ENCODE measurements around the gene N4BP2. TPM values are rescaled to one million over a fixed set of nuclear protein-coding genes. Genes with fewer than 3 reads are reported as not detected.

The N4BP2 gene
- total and polyA plus RNA-seq, 2 of the 8 experiments (the other 6 are each of a cell fraction or from before 2014, with no cell fraction given) = 4.4 to 44.7 TPM

DNA sequence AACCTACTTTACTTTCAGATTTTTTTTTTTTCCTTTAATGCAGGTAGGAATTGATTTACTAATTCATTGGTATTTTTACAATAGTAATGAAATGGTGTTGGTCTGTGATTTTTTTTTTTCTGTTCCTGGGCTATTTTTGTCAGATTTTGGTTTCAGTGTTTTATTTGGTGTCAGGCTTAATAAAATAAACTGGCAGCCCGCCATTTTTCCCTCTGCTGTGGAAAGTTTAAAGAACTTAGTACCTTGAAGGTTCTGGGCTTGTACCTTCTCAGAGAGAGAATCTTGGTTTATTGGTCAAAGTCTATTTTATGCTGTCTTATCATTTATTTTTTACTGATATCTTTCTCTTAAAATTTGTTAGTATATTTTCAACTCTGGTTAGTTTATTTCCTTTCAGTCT is 76.2 kb downstream of the N4BP2 start:
- Histone ChIP-seq H3K56ac (replicated peaks; ENCODE audit: insufficient read length, low read depth, low read length) (no peak overlapping the region), H2BK120ac (replicated peaks; ENCODE audit: low read depth, low read length) (no peak overlapping the region), H3K4me3 (ENCODE audit: extremely low read depth in 1 of 4, insufficient read depth in 2 of 4, low read depth in 3 of 4, low read length in 4 of 4) (no peak overlapping the region), H3K14ac (ENCODE audit: insufficient read length) (no peak overlapping the region), H3K23ac (ENCODE audit: insufficient read length) (no peak overlapping the region), H2BK5ac (ENCODE audit: low read depth, low read length) (no peak overlapping the region), H3K27me3 (replicated peaks in 1 of 4; ENCODE audit: control insufficient read depth in 3 of 4, extremely low read depth in 1 of 4, insufficient read depth in 3 of 4, low read length in 3 of 4) (no peaks in the 10 kb centered on the region), H2BK12ac (ENCODE audit: low read depth, low read length) (no peak overlapping the region), H2BK15ac (ENCODE audit: low read length) (no peak overlapping the region), H3K4me1 (replicated peaks in 1 of 4; ENCODE audit: control insufficient read depth in 3 of 4, insufficient read depth in 4 of 4, low read length in 3 of 4) (no peaks in the 10 kb centered on the region), H3K79me2 (ENCODE audit: control insufficient read depth in 1 of 2, insufficient read depth in 2 of 2, low read length in 2 of 2) (no peaks in the 10 kb centered on the region; a peak in 1 of 4 replicates), H3K79me1 (ENCODE audit: low read depth, low read length) (peaks cover 3% of the 10 kb centered on the region; the same call in 1 of the 2 replicates), H3K9me3 (ENCODE audit: insufficient read depth in 2 of 2, low read depth in 1 of 2, low read length in 1 of 2) (no peaks in the 10 kb centered on the region), H3K4me2 (ENCODE audit: insufficient read depth in 1 of 2, low read depth in 2 of 2, low read length in 2 of 2) (no peak overlapping the region), H3K36me3 (ENCODE audit: control insufficient read depth in 2 of 4, insufficient read depth in 4 of 4, low read length in 3 of 4) (peaks cover 0 to 35% (median 8%) of the 10 kb centered on the region in 4 experiments; a peak in 2 of 8 replicates), H3K4ac (replicated peaks; ENCODE audit: insufficient read length, low read depth, low read length) (no peak overlapping the region), H3K23me2 (ENCODE audit: low read depth, low read length) (no peaks in the 10 kb centered on the region), H4K8ac (ENCODE audit: extremely low read depth, insufficient read depth, low read length) (no peak overlapping the region), H2AFZ (ENCODE audit: low read length) (no peak overlapping the region), H2BK20ac (ENCODE audit: low read length) (no peak overlapping the region), H3K27ac (ENCODE audit: low read depth, low read length) (no peak overlapping the region), H4K5ac (ENCODE audit: insufficient read length, low read depth, low read length) (no peak overlapping the region), H4K20me1 (replicated peaks in 1 of 2; ENCODE audit: control insufficient read depth in 1 of 2, insufficient read depth in 2 of 2, low read length in 2 of 2) (no peaks in the 10 kb centered on the region), H2AK5ac (ENCODE audit: low read depth, low read length) (no peak overlapping the region), H3K18ac (ENCODE audit: extremely low read depth, low read length) (no peak overlapping the region), H3K9ac (replicated peaks in 1 of 4; ENCODE audit: extremely low read depth in 1 of 4, low read depth in 3 of 4, low read length in 3 of 4) (no peak overlapping the region), H4K91ac (replicated peaks; ENCODE audit: insufficient read length, low read length) (no peak overlapping the region)
- FAIRE-seq = no peak
- CTCF ChIA-PET (ENCODE audit: partially characterized antibody) = interaction anchor here (0.9 to 1.0 kb wide), 2 partner anchors 17 to 177 kb away, joined by 3 to 4 read pairs; no protein-coding TSS in a partner anchor
- POLR2A ChIA-PET (ENCODE audit: partially characterized antibody) = interaction anchor here (1.2 kb wide), 1 partner anchor 19 kb away, joined by 3 read pairs; no protein-coding TSS in a partner anchor
- no peak for DNase-seq (ENCODE audit: low read depth in 1 of 2, low spot score in 2 of 2)
- 94% methylated on average over 1 of the region's 1 CpG; no CpG with 5 or more reads in 1 of the 2 experiments for WGBS, 2 experiments (ENCODE audit: extremely low coverage in 1 of 2, insufficient coverage in 1 of 2, insufficient read length in 1 of 2, insufficient replicate concordance in 2 of 2, low coverage in 1 of 2, low lambda C conversion rate in 2 of 2, missing lambda C conversion rate in 1 of 2)
- no peak for TF ChIP-seq RAD21 (IDR thresholded peaks at IDR 0.05 in 1 of 2, conservative IDR thresholded peaks at IDR 0.05 in 1 of 2; ENCODE audit: low read depth in 2 of 2, low read length in 2 of 2)
- TF ChIP-seq CREB1 (IDR thresholded peaks at IDR 0.05) = no peak
- no peak for TF ChIP-seq CHD2 (IDR thresholded peaks at IDR 0.05; ENCODE audit: low read length)
- TF ChIP-seq RNF2 (IDR thresholded peaks at IDR 0.05; ENCODE audit: borderline replicate concordance, low read depth, low read length, missing control alignments, poor library complexity, severe bottlenecking) = no peak
- TF ChIP-seq PHF8 (conservative IDR thresholded peaks at IDR 0.05; ENCODE audit: low read depth, low read length) = no peak
- no peak for TF ChIP-seq KDM4A (IDR thresholded peaks at IDR 0.05; ENCODE audit: low read depth, low read length, severe bottlenecking)
- no peak for TF ChIP-seq ZNF274 (IDR thresholded peaks at IDR 0.05; ENCODE audit: borderline replicate concordance, extremely low read depth, low read length)
- TF ChIP-seq BRCA1 (IDR thresholded peaks at IDR 0.05; ENCODE audit: low read depth, low read length) = no peak
- no peak for TF ChIP-seq RBBP5 (IDR thresholded peaks at IDR 0.05; ENCODE audit: borderline replicate concordance, low read depth, low read length)
- TF ChIP-seq, protein P1, sequence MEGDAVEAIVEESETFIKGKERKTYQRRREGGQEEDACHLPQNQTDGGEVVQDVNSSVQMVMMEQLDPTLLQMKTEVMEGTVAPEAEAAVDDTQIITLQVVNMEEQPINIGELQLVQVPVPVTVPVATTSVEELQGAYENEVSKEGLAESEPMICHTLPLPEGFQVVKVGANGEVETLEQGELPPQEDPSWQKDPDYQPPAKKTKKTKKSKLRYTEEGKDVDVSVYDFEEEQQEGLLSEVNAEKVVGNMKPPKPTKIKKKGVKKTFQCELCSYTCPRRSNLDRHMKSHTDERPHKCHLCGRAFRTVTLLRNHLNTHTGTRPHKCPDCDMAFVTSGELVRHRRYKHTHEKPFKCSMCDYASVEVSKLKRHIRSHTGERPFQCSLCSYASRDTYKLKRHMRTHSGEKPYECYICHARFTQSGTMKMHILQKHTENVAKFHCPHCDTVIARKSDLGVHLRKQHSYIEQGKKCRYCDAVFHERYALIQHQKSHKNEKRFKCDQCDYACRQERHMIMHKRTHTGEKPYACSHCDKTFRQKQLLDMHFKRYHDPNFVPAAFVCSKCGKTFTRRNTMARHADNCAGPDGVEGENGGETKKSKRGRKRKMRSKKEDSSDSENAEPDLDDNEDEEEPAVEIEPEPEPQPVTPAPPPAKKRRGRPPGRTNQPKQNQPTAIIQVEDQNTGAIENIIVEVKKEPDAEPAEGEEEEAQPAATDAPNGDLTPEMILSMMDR (IDR thresholded peaks at IDR 0.05; ENCODE audit: control extremely low read depth in 1 of 3, insufficient read depth in 1 of 3, low read depth in 1 of 3, low read length in 3 of 3) = no peak
- TF ChIP-seq SIRT6 (IDR thresholded peaks at IDR 0.05; ENCODE audit: low read length) = no peak
